HCT116 (cell line): ENCODE measurements around the gene AMBRA1.

Experiments used
- CTCF ChIP-seq, 3 experiments: fragments of 200-600 bp in 1 of 3; sonication (generic) in 1 of 3; IDR thresholded peaks in 2 of 3; conservative IDR thresholded peaks in 1 of 3; 2 replicates each; pipeline ENCODE4 v1.5.1; 2012 to 2017; ENCODE audit warnings: low read depth in 2 of 3, low read length in 2 of 3, antibody characterized with exemption in 1 of 3, borderline replicate concordance in 1 of 3, control low read depth in 1 of 3, mild to moderate bottlenecking in 1 of 3, mixed read lengths in 1 of 3, mixed run types in 1 of 3, moderate library complexity in 1 of 3; ENCODE audit not compliant: insufficient read depth in 1 of 3
- YY1 ChIP-seq: IDR thresholded peaks from 2 replicates; pipeline ENCODE4 v1.6.1; 2011; ENCODE audit warnings: low read length, low read depth, moderate library complexity, mild to moderate bottlenecking; ENCODE audit not compliant: insufficient replicate concordance; ENCODE audit errors: extremely low read depth

GRCh38 chr11:46528445-46529094 is 65.3 kb downstream of the AMBRA1 start:
- TF ChIP-seq CTCF (IDR thresholded peaks at IDR 0.05 in 2 of 3, conservative IDR thresholded peaks at IDR 0.05 in 1 of 3; ENCODE audit: borderline replicate concordance in 1 of 3, insufficient read depth in 1 of 3, low read depth in 2 of 3, low read length in 2 of 3): no peak
- TF ChIP-seq YY1: no peak
